Adrenal gland (tissue), 5 donors: ENCODE results near the gene TM9SF4.

Experiments
- CTCF ChIP-seq, 6 experiments: fragments of 450-650 bp in 4 of 6; fragments of 200-600 bp in 2 of 6; sonication (generic) in 1 of 6; IDR thresholded peaks; 1 replicate in 5 of 6; 2 replicates in 1 of 6; pipeline versions ENCODE4 v1.5.1 to v1.8.0; 2016 to 2021; ENCODE audit warnings: antibody characterized with exemption in 6 of 6, mild to moderate bottlenecking in 2 of 6, moderate library complexity in 1 of 6
- POLR2A ChIP-seq, 2 donors: fragments of 450-650 bp; IDR thresholded peaks; one replicate each; pipeline ENCODE4 v1.6.1; 2017; ENCODE audit warnings: antibody characterized with exemption in 2 of 2, mild to moderate bottlenecking in 2 of 2, moderate library complexity in 1 of 2
- donor health status: DM: no; HTN: no; CAD: no.

GRCh38 chr20:32142991-32143390, 33.5 kb downstream of the TM9SF4 start:
- TF ChIP-seq CTCF (IDR thresholded peaks at IDR 0.05) = no peak
- TF ChIP-seq POLR2A (IDR thresholded peaks at IDR 0.05) = no peak
